H1 (cell line): ENCODE measurements around the gene MCUB. TPM values are rescaled to one million over a fixed set of nuclear protein-coding genes. Genes with fewer than 3 reads are reported as not detected.
"Not testable (repeated sequence)": the region's sequence is repeated elsewhere in the genome, so short reads cannot be mapped to it uniquely, and the experiment has no call there.

Experiments
- CTCF ChIA-PET: fragments of 300-600 bp; sonication (Branson Sonifier 250); formaldehyde crosslinking; loops from one replicate; lab custom pipeline; 2021; ENCODE audit not compliant: partially characterized antibody; lab: Charles Lee
- POLR2A ChIA-PET: fragments of 300-600 bp; sonication (Branson Sonifier 250); formaldehyde crosslinking; loops from one replicate; lab custom pipeline; 2021; ENCODE audit warnings: inconsistent platforms; ENCODE audit not compliant: partially characterized antibody; lab: Charles Lee
- DNase-seq, 2 experiments: peaks; one replicate each; pipeline versions ENCODE4 v3.0.0 to v3.0.0-alpha.2; 2010 to 2022; ENCODE audit warnings: low spot score in 2 of 2, low read depth in 1 of 2, mixed read lengths in 1 of 2
- FAIRE-seq: peaks from 2 replicates; lab custom pipeline; 2011; peaks lifted over from hg19 to GRCh38; lab: Jason Lieb, UNC
- H2AFZ ChIP-seq: 2 replicates; pipeline ENCODE4 v1.8.1; 2012; ENCODE audit warnings: low read length, inconsistent platforms
- H2AK5ac ChIP-seq: 2 replicates; pipeline ENCODE4 v1.6.1; 2013; ENCODE audit warnings: low read depth, low read length
- H2BK120ac ChIP-seq: replicated peaks from 2 replicates; pipeline ENCODE3; 2013; ENCODE audit warnings: low read depth, low read length, inconsistent platforms
- H2BK12ac ChIP-seq: 2 replicates; pipeline ENCODE4 v1.6.1; 2013; ENCODE audit warnings: low read depth, low read length
- H2BK15ac ChIP-seq: 2 replicates; pipeline ENCODE4 v1.6.1; 2013; ENCODE audit warnings: low read length
- H2BK20ac ChIP-seq: 2 replicates; pipeline ENCODE4 v1.6.1; 2013; ENCODE audit warnings: low read length
- H2BK5ac ChIP-seq: 2 replicates; pipeline ENCODE4 v1.6.1; 2013; ENCODE audit warnings: low read depth, low read length
- H3K14ac ChIP-seq: 2 replicates; pipeline ENCODE4 v1.6.1; 2013; ENCODE audit warnings: inconsistent platforms; ENCODE audit not compliant: insufficient read length
- H3K18ac ChIP-seq: 2 replicates; pipeline ENCODE4 v1.6.1; 2013; ENCODE audit warnings: low read length; ENCODE audit errors: extremely low read depth
- H3K23ac ChIP-seq: 2 replicates; pipeline ENCODE4 v1.6.1; 2013; ENCODE audit warnings: inconsistent platforms; ENCODE audit not compliant: insufficient read length
- H3K23me2 ChIP-seq: 2 replicates; pipeline ENCODE4 v1.6.1; 2013; ENCODE audit warnings: low read depth, low read length
- H3K27ac ChIP-seq: 2 replicates; pipeline ENCODE4 v1.6.1; 2011; ENCODE audit warnings: low read depth, low read length, inconsistent platforms
- H3K27me3 ChIP-seq, 4 experiments: replicated peaks in 1 of 4; 1 replicate in 1 of 4; 2 replicates in 3 of 4; pipeline versions ENCODE4 v1.6.1 to v1.8.1; 2011 to 2013; ENCODE audit warnings: low read length in 3 of 4, mild to moderate bottlenecking in 3 of 4, inconsistent platforms in 2 of 4, mixed read lengths in 2 of 4, moderate library complexity in 1 of 4; ENCODE audit not compliant: control insufficient read depth in 3 of 4, insufficient read depth in 3 of 4; ENCODE audit errors: extremely low read depth in 1 of 4
- H3K36me3 ChIP-seq, 4 experiments: 2 replicates each; pipeline versions ENCODE4 v1.6.1 to v1.8.1; 2011 to 2013; ENCODE audit warnings: mild to moderate bottlenecking in 4 of 4, low read length in 3 of 4, moderate library complexity in 2 of 4, control low read depth in 1 of 4, inconsistent platforms in 1 of 4; ENCODE audit not compliant: insufficient read depth in 4 of 4, control insufficient read depth in 2 of 4
- H3K4ac ChIP-seq: replicated peaks from 2 replicates; pipeline ENCODE3; 2013; ENCODE audit warnings: low read length, low read depth, mixed read lengths, inconsistent platforms; ENCODE audit not compliant: insufficient read length
- H3K4me1 ChIP-seq, 4 experiments: replicated peaks in 1 of 4; 1 replicate in 1 of 4; 2 replicates in 3 of 4; pipeline versions ENCODE4 v1.6.1 to v1.8.1; 2011 to 2013; ENCODE audit warnings: low read length in 3 of 4, inconsistent platforms in 2 of 4, mixed read lengths in 1 of 4; ENCODE audit not compliant: insufficient read depth in 4 of 4, control insufficient read depth in 3 of 4
- H3K4me2 ChIP-seq, 2 experiments: 2 replicates each; pipeline versions ENCODE4 v1.6.1 to v1.8.1; 2011 to 2013; ENCODE audit warnings: low read depth in 2 of 2, low read length in 2 of 2, control low read depth in 1 of 2, inconsistent platforms in 1 of 2, mild to moderate bottlenecking in 1 of 2; ENCODE audit not compliant: insufficient read depth in 1 of 2
- H3K4me3 ChIP-seq, 4 experiments: fragments of 200-600, 300-600 bp in 1 of 4; sonication (generic), shearing (Covaris generic), sonication (Bioruptor Twin) in 1 of 4; 2 replicates each; pipeline versions ENCODE4 v1.5.1 to v1.8.1; 2011 to 2016; ENCODE audit warnings: low read length in 4 of 4, low read depth in 3 of 4, control low read depth in 2 of 4, inconsistent platforms in 2 of 4, mild to moderate bottlenecking in 2 of 4, mixed read lengths in 1 of 4, moderate library complexity in 1 of 4; ENCODE audit not compliant: insufficient read depth in 2 of 4; ENCODE audit errors: extremely low read depth in 1 of 4
- H3K56ac ChIP-seq: replicated peaks from 2 replicates; pipeline ENCODE3; 2013; ENCODE audit warnings: low read depth, mild to moderate bottlenecking, mixed read lengths, low read length, inconsistent platforms; ENCODE audit not compliant: insufficient read length
- H3K79me1 ChIP-seq: 2 replicates; pipeline ENCODE4 v1.6.1; 2013; ENCODE audit warnings: low read depth, low read length, control low read depth
- H3K79me2 ChIP-seq, 2 experiments: 2 replicates each; pipeline versions ENCODE4 v1.6.1 to v1.8.1; 2012 to 2013; ENCODE audit warnings: low read length in 2 of 2, mild to moderate bottlenecking in 2 of 2, inconsistent platforms in 1 of 2; ENCODE audit not compliant: insufficient read depth in 2 of 2, control insufficient read depth in 1 of 2
- H3K9ac ChIP-seq, 4 experiments: replicated peaks in 1 of 4; 1 replicate in 1 of 4; 2 replicates in 3 of 4; pipeline versions ENCODE4 v1.6.1 to v1.8.1; 2011 to 2013; ENCODE audit warnings: low read depth in 3 of 4, low read length in 3 of 4, control low read depth in 2 of 4, mild to moderate bottlenecking in 2 of 4, moderate library complexity in 2 of 4, inconsistent platforms in 1 of 4; ENCODE audit errors: extremely low read depth in 1 of 4
- H3K9me3 ChIP-seq, 2 experiments: 2 replicates each; pipeline versions ENCODE4 v1.6.1 to v1.8.1; 2012 to 2013; ENCODE audit warnings: mild to moderate bottlenecking in 2 of 2, moderate library complexity in 2 of 2, control low read depth in 1 of 2, inconsistent platforms in 1 of 2, low read depth in 1 of 2, low read length in 1 of 2, mixed read lengths in 1 of 2; ENCODE audit not compliant: insufficient read depth in 2 of 2
- H4K20me1 ChIP-seq, 2 experiments: replicated peaks in 1 of 2; 2 replicates each; pipeline versions ENCODE3 to v1.8.1; 2011 to 2013; ENCODE audit warnings: inconsistent platforms in 2 of 2, low read length in 2 of 2, mild to moderate bottlenecking in 1 of 2; ENCODE audit not compliant: insufficient read depth in 2 of 2, control insufficient read depth in 1 of 2
- H4K5ac ChIP-seq: 2 replicates; pipeline ENCODE4 v1.6.1; 2013; ENCODE audit warnings: low read length, low read depth, mixed read lengths, inconsistent platforms; ENCODE audit not compliant: insufficient read length
- H4K8ac ChIP-seq: 2 replicates; pipeline ENCODE4 v1.8.0; 2013; ENCODE audit warnings: mild to moderate bottlenecking, moderate library complexity, low read length, inconsistent platforms; ENCODE audit not compliant: insufficient read depth; ENCODE audit errors: extremely low read depth
- H4K91ac ChIP-seq: replicated peaks from 2 replicates; pipeline ENCODE3; 2013; ENCODE audit warnings: low read length, mixed read lengths, inconsistent platforms; ENCODE audit not compliant: insufficient read length
- WGBS, 2 experiments: shearing (Covaris generic) in 1 of 2; methylation state at CpG; one replicate each; pipeline versions ENCODE4 v1.1.6 to v1.1.7; 2013 to 2015; ENCODE audit warnings: low lambda C conversion rate in 2 of 2, mixed read lengths in 2 of 2, inconsistent platforms in 1 of 2, low coverage in 1 of 2, missing lambda C conversion rate in 1 of 2; ENCODE audit not compliant: insufficient replicate concordance in 2 of 2, insufficient coverage in 1 of 2, insufficient read length in 1 of 2; ENCODE audit errors: extremely low coverage in 1 of 2, missing lambda C conversion rate in 1 of 2; 5-methylcytosine and 5-hydroxymethylcytosine counted together
- polyA plus RNA-seq, 7 experiments: library from polyadenylated mRNA; depleted of rRNA in 3 of 7; stranded (reverse) in 5 of 7; unstranded in 2 of 7; fragments of >200 nt in 5 of 7; fragments of 200-250 nt in 2 of 7; gene quantifications; 1 replicate in 5 of 7; 2 replicates in 1 of 7; 4 replicates in 1 of 7; pipeline versions ENCODE4 v1.2.1 to v1.2.3, GENCODE V29; 2011 to 2013; ENCODE audit warnings: missing spikeins in 2 of 7, mixed read lengths in 2 of 7
- total RNA-seq: library from RNA; stranded (reverse); fragmentation: NEBNext Ultra II Directional; extraction: Animal tissue kit (Norgen Biotek cat#: 25700); gene quantifications from 2 replicates; pipeline ENCODE4 v1.2.1, GENCODE V29; 2021

The MCUB gene
- total and polyA plus RNA-seq, 2 of the 8 experiments (the other 6 are each of a cell fraction or from before 2014, with no cell fraction given) = 15.2 to 19.4 TPM

GRCh38 chr4:109596420-109597085 is 36.5 kb downstream of the MCUB start:
- H3K79me2 ChIP-seq, CTCF ChIA-PET, H2AFZ ChIP-seq, H2BK5ac ChIP-seq, H2BK120ac ChIP-seq, H3K4me3 ChIP-seq, H2BK20ac ChIP-seq, POLR2A ChIA-PET, H3K79me1 ChIP-seq, H3K14ac ChIP-seq, DNase-seq, H2BK12ac ChIP-seq, H3K4me1 ChIP-seq, H4K91ac ChIP-seq, H3K23me2 ChIP-seq, H4K20me1 ChIP-seq, H3K56ac ChIP-seq, H2AK5ac ChIP-seq, H4K5ac ChIP-seq, H4K8ac ChIP-seq, H3K27me3 ChIP-seq, H3K9me3 ChIP-seq, H3K23ac ChIP-seq, H3K4ac ChIP-seq, H3K36me3 ChIP-seq, H2BK15ac ChIP-seq, H3K9ac ChIP-seq, FAIRE-seq, H3K18ac ChIP-seq, H3K4me2 ChIP-seq, H3K27ac ChIP-seq: not testable (repeated sequence)
- 71% methylated on average over 2 of the region's 7 CpGs; no CpG with 5 or more reads in 1 of the 2 experiments for WGBS, 2 experiments
